DND-41 (cell line): Measurements from ENCODE around the gene SLC46A2.

Experiments
- ATAC-seq: fragments of 200-7000 bp; cut with Tn5 transposase; 3 replicates; pipeline ENCODE4 v1.9.1; 2021; ENCODE audit warnings: low read depth; ENCODE audit not compliant: insufficient read depth
- DNase-seq: peaks from one replicate; pipeline ENCODE4 v3.0.0-alpha.2; 2020
- H2AFZ ChIP-seq: 2 replicates; pipeline ENCODE4 v1.6.0; 2012; ENCODE audit warnings: low read depth, low read length
- H3K27ac ChIP-seq: 2 replicates; pipeline ENCODE4 v1.5.1; 2012; ENCODE audit warnings: low read length, inconsistent platforms
- H3K27me3 ChIP-seq: fragments of 200-600 bp; sonication (generic); 2 replicates; pipeline ENCODE4 v1.6.0; 2012; ENCODE audit warnings: low read length, mild to moderate bottlenecking, inconsistent platforms; ENCODE audit not compliant: insufficient read depth, poor library complexity
- H3K36me3 ChIP-seq: 2 replicates; pipeline ENCODE4 v1.5.1; 2012; ENCODE audit warnings: low read length, inconsistent platforms; ENCODE audit not compliant: insufficient read depth
- H3K4me1 ChIP-seq: 2 replicates; pipeline ENCODE4 v1.5.1; 2012; ENCODE audit warnings: mild to moderate bottlenecking, low read length; ENCODE audit not compliant: insufficient read depth
- H3K4me2 ChIP-seq: 2 replicates; pipeline ENCODE4 v1.6.0; 2012; ENCODE audit warnings: mild to moderate bottlenecking, moderate library complexity, low read length, inconsistent platforms; ENCODE audit not compliant: insufficient read depth
- H3K4me3 ChIP-seq, 2 experiments: fragments of 200-600 bp in 1 of 2; shearing (Covaris generic) in 1 of 2; 2 replicates each; pipeline ENCODE4 v1.5.1; 2012 to 2016; ENCODE audit warnings: inconsistent platforms in 2 of 2, low read length in 2 of 2, mild to moderate bottlenecking in 2 of 2, low read depth in 1 of 2, moderate library complexity in 1 of 2
- H3K79me2 ChIP-seq: 2 replicates; pipeline ENCODE4 v1.6.0; 2012; ENCODE audit warnings: low read length, inconsistent platforms; ENCODE audit not compliant: insufficient read depth
- H3K9ac ChIP-seq: 2 replicates; pipeline ENCODE4 v1.6.0; 2012; ENCODE audit warnings: low read depth, mild to moderate bottlenecking, inconsistent platforms, low read length, moderate library complexity
- H3K9me3 ChIP-seq: 2 replicates; pipeline ENCODE4 v1.5.1; 2012; ENCODE audit warnings: low read length, moderate library complexity, mild to moderate bottlenecking, inconsistent platforms; ENCODE audit not compliant: insufficient read depth, severe bottlenecking
- H4K20me1 ChIP-seq: 2 replicates; pipeline ENCODE4 v1.6.0; 2012; ENCODE audit warnings: low read length; ENCODE audit not compliant: insufficient read depth
- EZH2 ChIP-seq: IDR thresholded peaks from 3 replicates; pipeline ENCODE4 v1.6.1; 2012; ENCODE audit warnings: borderline replicate concordance, low read depth, mild to moderate bottlenecking, moderate library complexity, low read length, inconsistent platforms; ENCODE audit not compliant: severe bottlenecking
- TF ChIP-seq, protein P1 (sequence below): IDR thresholded peaks from 2 replicates; pipeline ENCODE4 v1.5.1; 2012; ENCODE audit warnings: borderline replicate concordance, low read length, moderate library complexity, mild to moderate bottlenecking; ENCODE audit not compliant: poor library complexity, severe bottlenecking; ENCODE audit errors: extremely low read depth

Gene SLC46A2

DNA sequence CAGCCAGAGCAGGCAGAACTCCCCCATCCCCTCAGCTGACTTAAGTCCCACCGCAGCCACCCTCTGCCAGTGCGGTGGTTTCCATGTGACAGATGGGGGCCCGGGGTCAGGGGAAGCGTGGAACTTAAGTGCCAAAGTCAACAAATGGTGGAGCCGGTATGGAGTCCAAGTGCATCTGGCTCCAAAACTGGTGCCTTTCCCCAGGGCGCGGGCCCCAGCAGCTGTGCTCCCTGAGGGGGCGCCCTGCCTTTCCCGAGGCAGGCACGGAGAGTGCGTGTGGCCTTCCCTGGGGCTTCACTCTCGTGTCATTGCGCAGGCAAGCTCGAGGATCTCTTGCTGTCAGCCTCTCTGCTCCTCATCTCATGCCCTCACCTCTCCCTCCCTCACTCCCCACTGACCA lies 33.8 kb downstream of the SLC46A2 start:
- ATAC-seq = no peak
- no peak overlapping the region for H3K27ac ChIP-seq

DNA sequence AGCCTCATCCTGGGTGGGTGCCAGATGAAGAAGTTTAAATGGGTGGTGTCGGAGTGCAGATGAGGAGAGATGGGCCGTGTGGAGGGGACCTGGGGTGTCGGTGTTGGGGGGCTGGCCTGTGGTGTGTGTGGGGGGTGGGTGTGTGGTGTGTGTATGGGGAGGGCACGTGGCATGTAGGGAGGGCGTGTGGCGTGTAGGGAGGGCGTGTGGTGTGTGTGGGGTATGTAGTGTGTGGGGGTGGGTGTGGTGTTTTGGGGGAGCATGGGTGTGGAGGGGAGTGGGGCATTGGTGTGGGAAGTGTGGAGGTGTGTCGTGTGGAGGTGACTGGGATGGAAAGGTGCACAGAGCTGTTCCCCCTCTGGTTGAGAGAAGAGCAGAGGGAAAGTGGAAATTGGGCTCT lies 34.5 kb downstream of the SLC46A2 start:
- Histone ChIP-seq H3K4me3 (no peak overlapping the region), H3K36me3 (no peaks in the 10 kb centered on the region), H3K27me3 (no peaks in the 10 kb centered on the region), H3K4me2 (no peak overlapping the region), H3K9ac (no peak overlapping the region), H3K4me1 (no peaks in the 10 kb centered on the region), H3K9me3 (no peaks in the 10 kb centered on the region), H4K20me1 (no peaks in the 10 kb centered on the region), H3K79me2 (no peaks in the 10 kb centered on the region), H3K27ac (no peak overlapping the region), H2AFZ (no peak overlapping the region)
- ATAC-seq (no peak), DNase-seq (no peak)
- no peak for TF ChIP-seq EZH2
- TF ChIP-seq, protein P1, sequence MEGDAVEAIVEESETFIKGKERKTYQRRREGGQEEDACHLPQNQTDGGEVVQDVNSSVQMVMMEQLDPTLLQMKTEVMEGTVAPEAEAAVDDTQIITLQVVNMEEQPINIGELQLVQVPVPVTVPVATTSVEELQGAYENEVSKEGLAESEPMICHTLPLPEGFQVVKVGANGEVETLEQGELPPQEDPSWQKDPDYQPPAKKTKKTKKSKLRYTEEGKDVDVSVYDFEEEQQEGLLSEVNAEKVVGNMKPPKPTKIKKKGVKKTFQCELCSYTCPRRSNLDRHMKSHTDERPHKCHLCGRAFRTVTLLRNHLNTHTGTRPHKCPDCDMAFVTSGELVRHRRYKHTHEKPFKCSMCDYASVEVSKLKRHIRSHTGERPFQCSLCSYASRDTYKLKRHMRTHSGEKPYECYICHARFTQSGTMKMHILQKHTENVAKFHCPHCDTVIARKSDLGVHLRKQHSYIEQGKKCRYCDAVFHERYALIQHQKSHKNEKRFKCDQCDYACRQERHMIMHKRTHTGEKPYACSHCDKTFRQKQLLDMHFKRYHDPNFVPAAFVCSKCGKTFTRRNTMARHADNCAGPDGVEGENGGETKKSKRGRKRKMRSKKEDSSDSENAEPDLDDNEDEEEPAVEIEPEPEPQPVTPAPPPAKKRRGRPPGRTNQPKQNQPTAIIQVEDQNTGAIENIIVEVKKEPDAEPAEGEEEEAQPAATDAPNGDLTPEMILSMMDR = no peak

More for the DNA sequence above, 33.8 kb downstream of the SLC46A2 start:
- DNase-seq = no peak
- Histone ChIP-seq H3K9me3 (no peaks in the 10 kb centered on the region), H4K20me1 (no peaks in the 10 kb centered on the region), H3K36me3 (no peaks in the 10 kb centered on the region), H3K4me1 (no peaks in the 10 kb centered on the region), H3K4me2 (no peak overlapping the region), H3K79me2 (no peaks in the 10 kb centered on the region), H3K4me3 (no peak overlapping the region), H3K9ac (no peak overlapping the region), H3K27me3 (no peaks in the 10 kb centered on the region), H2AFZ (no peak overlapping the region)
- no peak for TF ChIP-seq EZH2
- TF ChIP-seq, protein P1 = no peak

DNA sequence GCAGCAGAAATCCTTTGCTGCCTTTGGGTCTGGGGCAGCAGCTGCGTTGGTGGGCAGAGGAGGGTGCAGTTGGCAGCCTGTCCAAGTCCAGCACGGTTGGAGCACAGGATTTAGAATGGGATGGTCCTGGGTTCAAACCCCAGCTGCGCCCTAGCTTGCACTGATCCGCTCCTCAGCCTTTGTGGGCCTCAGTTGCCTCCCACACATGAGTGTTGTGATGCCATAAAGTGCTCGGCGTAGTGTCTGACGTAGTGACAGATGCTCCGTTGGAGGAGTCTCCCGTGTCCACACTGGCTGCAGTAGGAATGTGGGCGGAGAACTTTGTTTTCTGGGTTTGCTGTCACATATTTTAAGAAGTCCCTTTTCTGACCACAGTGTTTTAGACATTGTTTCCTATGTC lies 36.0 kb downstream of the SLC46A2 start:
- Histone ChIP-seq H3K27ac (no peak overlapping the region), H3K27me3 (no peaks in the 10 kb centered on the region), H3K9me3 (no peaks in the 10 kb centered on the region), H3K36me3 (no peaks in the 10 kb centered on the region), H3K4me2 (no peak overlapping the region), H4K20me1 (no peaks in the 10 kb centered on the region), H3K79me2 (no peaks in the 10 kb centered on the region), H3K4me3 (no peak overlapping the region), H2AFZ (no peak overlapping the region), H3K9ac (no peak overlapping the region), H3K4me1 (no peaks in the 10 kb centered on the region)
- DNase-seq = no peak
- no peak for ATAC-seq
- no peak for TF ChIP-seq EZH2
- TF ChIP-seq, protein P1 = no peak

DNA sequence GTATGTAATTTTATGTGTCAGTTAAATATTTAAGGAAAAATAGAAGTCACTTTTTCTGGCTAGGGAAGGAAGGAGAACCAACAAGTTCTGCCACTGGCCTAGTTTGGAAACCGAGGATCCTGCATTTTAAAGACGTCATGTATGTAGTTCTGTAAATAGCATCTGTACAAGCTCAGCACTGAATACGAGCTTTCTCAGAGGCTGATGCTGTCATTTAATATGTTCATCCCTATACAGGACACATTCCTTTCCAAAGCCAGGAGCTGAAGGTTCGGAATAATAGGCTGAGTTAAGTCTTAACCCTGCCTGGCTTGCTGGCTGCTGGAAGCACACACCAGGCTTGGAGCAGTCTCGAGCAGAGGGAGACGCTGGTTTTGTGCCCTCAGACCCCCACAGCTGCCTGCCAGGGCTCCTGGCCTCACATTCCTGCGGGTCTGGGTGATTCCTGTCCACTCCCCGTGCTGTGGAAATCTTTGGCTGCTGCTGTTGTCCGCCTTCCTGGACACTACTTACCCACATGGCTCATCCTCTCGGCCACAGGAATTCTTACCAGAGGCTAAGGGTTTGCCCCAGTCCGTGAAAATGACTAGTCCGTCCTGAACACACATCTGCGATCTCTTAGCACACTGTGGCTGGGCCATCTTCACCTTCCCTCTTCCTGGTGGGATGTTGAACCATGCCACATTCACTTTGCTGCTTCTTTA lies 36.6 kb downstream of the SLC46A2 start:
- H3K9ac ChIP-seq = no peak overlapping the region
- ATAC-seq = no peak
- H3K27ac ChIP-seq = no peak overlapping the region
- no peaks in the 10 kb centered on the region for H3K9me3 ChIP-seq
- TF ChIP-seq, protein P1 = no peak
- no peak for TF ChIP-seq EZH2
- no peaks in the 10 kb centered on the region for H3K79me2 ChIP-seq
- no peak overlapping the region for H3K4me3 ChIP-seq
- DNase-seq = no peak
- no peaks in the 10 kb centered on the region for H3K36me3 ChIP-seq
- H4K20me1 ChIP-seq = no peaks in the 10 kb centered on the region
- no peak overlapping the region for H2AFZ ChIP-seq
- no peaks in the 10 kb centered on the region for H3K4me1 ChIP-seq
- no peaks in the 10 kb centered on the region for H3K27me3 ChIP-seq
- H3K4me2 ChIP-seq = no peak overlapping the region
